Activated gamma-delta T cell (primary cell): Measurements from ENCODE around the gene PALM.
"Not testable (repeated sequence)": the region's sequence is repeated elsewhere in the genome, so short reads cannot be mapped to it uniquely, and the experiment has no call there.

ENCODE experiments used
- DNase-seq: peaks from one replicate; lab custom pipeline; 2025; lab: John Stamatoyannopoulos, UW

The PALM gene

DNA sequence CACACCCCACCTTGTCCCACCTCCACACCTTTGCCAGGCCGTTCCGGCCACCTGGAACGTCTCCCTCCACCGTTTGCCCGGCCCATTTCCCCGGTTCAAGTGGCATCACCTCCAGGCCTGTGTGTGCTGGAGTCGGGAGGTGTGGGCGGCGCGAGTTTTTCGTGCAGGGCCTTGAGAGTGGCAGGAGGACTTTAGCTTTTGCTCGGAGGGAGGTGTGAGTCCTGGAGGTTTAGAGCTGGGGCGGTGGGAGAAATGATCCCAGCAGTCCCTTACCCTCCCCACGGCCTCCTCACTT lies 4.3 kb upstream of the PALM start:
- DNase-seq = no peak

DNA sequence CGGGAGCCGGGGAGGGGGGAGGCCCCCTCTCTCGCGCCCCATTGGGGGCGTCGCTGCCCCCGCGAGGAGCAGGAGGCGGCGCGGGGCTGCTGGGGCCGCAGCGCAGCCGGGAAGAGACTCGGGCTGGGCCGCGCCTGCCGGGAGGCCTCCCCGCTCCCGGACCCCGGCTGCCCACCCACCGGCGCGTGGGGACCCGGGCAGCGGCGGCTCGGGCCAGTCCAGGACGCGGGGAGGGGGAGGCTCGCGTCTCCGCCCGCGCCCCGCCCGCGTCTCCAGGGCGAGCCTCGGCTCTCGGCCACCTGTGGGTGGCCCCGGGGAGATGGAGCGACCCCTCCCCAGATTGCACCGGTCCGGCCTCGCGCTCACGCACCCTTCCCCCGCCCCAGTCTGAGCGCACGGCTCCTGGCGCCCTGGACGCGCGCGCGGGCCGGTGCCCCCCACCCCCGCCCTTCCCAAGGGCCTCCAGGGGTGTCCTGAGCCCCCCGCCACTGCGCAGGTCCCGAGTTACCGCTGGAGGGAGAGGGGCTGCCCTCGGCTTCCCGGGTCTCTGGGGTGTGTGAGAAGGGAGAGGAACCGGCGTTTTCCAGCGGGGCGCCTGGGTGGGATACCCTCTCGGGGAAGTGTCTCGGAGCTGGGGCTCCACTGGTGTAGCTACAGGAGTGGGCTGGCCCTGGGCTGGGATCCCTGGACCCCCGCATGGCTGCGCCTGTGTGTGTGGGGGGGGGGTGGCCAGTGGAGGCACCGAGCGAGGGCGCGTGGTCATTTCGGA lies 645 bp downstream of the PALM start:
- DNase-seq = no peak

DNA sequence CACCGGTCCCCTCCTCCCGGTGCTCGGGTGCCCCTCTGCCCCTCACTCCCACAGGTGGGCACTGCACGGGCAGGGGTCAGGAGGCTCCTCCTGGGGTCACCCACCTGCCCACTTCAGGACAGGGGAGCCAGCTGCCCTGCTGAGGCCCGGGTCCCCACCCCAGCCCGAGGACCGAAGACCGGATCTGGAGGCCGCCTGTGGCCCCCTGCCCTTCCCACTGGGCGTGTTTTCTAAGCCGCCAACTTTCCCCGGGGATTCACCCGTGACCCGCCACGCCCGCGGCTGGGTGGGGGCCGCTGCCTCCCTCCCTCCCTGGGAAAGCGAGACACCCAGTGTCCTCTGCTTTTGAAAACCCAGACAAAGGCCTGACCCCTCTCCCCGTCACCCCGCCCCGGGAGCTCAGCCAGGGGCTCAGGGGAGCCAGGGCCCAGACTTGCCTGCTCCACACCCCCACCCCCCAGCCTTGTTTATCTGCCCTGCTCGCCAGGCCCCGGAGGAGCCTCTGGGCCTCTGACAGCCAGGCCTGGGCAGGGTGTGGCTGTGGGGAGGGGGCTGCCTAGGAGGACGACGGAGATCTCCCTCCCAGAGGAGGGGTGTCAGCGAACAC lies 1.3 kb downstream of the PALM start:
- no peak for DNase-seq

DNA sequence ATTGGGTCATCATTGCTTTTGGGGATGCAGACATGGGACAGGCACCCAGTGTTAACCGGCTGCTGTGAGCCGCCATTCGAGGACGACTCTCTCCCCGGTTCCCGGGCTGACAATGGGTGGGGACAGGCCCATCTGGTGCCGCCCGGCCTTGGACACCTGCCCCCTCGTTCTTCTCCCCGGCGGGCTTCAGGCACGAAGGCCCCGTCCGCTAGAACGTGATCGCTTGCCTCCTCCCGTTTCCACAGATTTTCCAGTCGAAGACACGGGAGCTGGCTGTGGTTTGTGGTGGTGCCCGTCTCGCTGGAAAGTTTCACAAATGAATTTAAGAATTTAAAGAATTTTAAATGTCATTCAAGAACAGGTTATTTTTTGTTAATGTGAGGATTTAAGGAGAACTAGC lies 2.0 kb downstream of the PALM start:
- DNase-seq = no peak

DNA sequence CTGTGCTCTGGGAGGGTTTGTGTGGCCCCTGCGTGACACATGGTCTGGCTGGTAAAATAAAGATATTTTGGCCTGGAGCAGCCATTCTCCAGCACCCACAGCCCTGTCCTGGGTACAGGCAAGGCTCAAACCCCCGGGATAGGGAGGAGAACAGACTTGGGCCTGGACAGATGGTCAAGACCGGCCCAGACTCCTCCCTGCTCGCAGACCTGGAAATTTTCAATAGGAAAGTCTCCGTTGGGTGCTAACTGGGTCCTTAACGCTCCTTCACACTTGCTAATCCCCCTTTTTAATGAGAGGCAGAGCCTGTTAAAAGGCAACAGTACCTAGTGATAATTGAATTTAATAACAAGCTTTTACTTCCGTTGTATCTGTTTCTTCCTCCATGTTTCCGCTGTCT lies 2.5 kb downstream of the PALM start:
- DNase-seq = no peak

DNA sequence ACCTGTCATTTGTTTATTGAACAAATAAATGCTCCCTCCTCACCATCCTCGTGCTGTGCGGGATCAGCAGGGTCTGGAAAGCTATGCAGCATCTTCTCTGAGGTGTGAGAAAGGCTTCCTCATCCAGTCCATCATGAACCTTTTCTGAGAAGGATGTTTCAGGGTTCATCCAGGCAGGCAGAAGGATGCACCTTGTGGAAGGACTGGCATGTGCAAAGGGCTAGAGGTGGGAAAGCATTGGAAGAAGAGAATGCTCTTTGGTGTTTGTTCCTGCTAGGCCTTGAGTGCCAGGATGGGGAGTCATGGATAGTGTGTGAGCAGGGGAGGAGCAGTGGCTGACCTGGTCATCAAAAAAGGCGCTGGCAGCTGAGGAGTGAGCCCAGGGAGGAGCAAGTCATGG lies 6.6 kb downstream of the PALM start:
- DNase-seq = no peak

DNA sequence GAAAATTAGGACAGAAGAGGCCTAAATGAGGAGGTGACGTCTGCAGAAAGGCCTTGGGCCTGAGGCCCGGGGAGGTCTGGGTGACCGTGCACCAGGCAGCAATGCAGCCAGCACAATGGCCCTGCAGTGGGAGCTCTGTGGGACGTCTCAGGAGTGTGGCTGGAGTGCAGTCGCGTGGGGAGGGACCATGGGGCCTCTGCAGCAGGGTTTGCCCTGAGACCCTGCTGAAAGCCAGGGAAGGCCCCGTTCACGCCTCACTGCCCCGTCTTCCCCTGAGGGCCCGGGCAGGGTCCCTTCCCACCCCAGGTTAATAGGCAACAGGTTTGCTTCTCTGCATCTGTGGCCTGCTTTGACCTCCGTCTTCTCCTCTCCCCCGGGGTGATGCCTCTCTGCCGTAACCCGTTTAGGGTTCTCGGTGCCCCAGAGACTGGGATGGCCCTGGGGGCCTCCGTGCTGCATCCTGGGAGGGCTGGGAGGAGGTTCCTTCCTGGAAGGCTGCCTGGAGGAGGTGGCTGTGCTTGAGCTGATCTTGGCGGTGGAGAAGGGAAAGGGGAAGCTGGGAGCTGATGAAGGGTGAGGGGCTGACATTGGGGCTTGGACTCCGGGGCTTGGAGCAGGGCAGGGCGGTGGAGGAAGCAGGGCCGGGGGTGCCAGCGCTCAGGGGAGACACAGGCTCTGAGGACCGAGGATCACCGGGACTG lies 9.7 kb downstream of the PALM start:
- no peak for DNase-seq

DNA sequence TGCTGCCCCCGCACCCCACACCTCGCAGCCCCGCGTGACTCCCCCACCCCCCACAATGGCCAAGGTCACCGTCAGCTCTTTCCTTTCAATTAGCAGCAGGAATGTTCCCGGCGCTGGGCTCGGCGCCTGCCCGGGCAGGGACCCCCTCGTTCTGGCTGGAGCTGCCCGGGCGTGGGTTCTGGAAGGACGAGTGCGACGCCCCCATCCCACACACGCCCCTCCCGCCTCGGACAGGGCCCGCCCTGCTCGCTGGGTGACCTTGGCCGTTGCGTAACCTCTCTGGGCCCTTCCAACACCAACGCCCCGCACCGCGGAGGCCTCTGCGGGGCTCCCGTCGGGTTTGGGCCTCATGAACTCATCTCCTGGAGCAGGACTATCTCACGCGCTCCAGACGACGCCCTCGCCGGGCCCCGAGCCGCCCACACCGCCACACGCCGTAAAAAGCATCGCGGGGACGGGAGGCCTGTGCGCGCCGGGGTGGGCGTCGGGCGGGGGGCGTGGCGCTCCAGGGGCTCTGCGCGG lies 10.3 kb downstream of the PALM start:
- no peak for DNase-seq

DNA sequence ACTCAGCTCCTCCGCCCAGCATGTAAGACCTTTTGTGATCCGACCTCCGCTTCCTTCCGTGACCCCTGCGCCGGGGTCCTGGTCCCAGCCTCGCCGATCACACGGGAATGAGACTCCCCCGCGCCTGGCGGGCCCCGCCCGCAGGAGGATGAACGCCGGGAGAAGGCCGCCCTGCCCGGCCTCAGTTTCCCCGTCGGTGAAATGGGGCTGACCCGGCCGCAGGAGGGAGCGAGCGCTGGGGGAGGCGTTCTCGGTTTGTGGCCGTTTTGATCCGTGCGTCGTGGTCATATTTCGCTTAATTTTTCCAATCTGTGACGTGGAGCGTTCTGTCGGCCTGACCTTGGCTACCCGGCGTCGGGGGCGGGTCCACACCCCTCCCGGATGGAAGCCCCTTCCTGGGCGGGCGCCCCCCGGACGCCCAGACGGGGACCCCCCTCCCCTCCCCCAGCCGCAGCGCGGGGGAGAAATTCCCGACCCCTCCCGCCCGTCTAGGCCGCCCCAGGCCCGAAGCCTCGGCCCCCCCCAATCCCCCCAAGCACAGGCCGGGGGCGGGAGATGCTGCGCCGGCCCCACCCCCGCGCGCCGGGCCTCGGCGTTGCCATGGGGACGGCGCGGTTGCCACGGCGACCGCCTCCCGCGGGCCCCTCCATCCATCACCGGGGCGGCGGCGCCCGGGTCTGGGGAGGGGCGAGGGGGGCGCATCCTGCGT lies 11.1 kb downstream of the PALM start:
- DNase-seq = no peak

DNA sequence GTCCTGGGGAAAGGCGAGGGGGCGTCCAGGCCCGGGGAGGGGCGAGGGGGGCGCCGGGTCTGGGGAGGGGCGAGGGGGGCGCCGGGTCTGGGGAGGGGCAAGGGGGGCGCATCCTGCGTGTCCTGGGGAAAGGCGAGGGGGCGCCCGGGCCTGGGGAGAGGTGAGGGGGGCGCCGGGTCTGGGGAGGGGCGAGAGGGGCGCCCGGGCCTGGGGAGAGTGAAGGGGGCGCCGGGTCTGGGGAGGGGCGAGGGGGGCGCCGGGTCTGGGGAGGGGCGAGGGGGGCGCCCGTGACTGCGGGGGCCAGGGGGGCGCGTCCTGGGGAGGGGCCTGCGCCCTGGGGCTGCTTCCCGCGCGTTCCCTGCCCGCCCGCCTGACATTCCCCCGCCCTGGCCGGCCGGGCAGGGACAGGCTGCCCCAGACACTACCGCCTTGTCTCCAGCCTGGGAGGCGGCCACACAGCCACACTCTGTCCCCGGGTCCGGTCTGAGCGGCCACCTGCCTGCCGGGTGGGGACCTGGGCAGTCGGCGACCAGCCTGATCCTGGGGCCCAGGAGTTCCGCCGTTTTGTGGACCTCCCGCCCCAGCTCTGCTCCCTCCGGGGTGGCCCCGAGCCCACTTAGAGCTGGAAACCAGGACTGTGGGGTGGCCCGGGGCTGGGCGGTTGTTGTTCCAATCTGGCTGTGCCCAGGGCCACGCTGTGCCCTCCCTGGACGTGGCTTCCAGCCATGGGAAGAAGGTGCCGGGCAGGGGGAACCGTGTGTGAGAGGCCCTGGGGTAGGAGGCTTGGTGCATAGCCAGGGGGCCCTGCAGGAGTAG lies 11.8 kb downstream of the PALM start:
- no peak for DNase-seq

DNA sequence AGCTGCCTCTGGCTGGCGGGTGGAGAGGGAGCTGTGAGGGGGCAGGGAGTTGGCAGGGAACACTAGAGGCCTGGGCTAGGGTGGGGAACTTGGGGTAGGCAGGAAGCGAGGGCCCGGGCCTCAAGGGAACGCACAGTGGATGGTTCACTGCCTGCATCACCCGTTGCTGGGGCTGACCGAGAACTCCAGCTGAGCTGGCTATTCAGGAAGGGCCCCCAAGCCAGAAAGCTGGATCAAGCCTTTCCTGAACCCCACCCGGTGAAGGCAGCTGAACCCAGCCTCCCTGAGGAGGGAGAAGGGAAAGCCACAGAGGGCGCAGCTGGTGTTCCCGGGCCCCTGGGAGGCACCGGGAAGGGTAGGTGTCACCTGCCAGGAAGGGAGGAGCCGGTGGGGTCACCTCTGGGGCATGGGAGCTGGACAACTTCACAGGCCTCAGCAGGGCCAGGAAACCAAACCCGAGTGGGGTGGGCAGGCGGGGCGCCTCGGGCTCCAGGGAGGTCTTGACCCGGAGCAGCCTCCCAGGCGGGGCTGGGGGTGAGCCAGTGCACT lies 13.9 kb downstream of the PALM start:
- no peak for DNase-seq

DNA sequence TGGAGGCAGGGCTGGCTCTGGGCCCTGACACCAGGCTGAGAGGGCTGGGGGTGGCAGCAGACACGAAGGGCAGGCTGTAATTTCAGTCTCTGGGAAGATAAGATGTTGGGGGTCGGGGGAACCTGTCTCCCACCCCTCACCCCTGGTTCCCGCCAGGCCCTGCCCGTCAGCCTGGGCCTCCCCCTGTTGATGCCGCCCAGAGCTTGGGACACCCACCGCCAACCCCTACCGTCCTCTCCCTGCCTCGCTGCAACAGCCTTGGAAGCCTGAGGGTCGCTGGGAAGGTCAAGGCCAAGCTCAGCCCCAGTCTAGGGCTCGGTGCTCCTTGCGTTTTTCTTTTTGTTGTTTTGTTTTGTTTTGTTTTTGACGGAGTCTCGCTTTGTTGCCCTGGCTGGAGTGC lies 14.5 kb downstream of the PALM start:
- no peak for DNase-seq

DNA sequence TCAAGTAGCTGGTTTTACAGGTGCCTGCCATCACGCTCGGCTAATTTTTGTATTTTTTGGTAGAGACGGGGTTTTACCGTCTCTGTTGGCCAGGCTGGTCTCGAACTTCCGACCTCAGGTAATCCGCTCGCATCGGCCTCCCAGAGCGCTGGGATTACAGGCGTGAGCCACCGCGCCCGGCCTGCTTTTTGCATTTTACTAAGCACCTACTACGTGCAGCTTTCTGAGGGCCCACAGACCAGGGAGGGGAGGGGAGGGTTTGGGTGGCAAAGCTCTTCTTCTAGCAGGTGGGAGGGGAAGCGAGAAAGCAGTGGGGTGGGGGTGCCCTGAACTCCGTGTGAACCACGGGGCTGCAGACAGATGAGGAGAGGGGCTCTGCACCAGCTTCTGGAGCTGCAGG lies 15.0 kb downstream of the PALM start:
- DNase-seq = no peak

DNA sequence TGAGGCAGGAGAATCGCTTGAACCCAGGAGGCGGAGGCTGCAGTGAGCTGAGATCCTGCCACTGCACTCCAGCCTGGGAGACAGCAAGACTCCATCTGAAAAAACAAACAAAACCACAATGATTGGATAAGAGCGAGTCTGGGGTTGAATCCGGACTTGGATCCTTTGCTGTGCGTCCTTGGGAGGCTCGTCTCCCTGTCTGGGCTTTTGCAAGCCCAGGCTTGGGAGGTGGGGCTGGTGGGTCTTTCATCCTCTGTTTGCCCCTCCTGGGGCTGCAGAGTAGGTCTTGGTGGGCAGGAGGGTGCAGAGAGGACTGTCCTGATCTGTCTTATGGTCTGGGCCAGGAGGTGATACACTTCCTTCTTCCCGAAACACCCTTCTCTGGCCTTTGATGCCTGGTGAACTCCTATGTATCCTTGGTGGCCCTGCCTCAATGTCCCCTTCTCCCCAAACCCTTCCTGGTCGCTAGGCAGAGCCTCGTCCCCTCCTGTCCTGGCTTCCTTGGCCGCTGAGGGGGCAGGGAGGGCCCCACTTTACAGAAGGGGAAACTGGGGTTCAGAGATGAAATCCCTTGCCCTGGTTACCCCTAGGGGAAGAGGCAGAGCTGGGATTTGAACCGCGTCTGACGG lies 16.8 kb downstream of the PALM start:
- no peak for DNase-seq

DNA sequence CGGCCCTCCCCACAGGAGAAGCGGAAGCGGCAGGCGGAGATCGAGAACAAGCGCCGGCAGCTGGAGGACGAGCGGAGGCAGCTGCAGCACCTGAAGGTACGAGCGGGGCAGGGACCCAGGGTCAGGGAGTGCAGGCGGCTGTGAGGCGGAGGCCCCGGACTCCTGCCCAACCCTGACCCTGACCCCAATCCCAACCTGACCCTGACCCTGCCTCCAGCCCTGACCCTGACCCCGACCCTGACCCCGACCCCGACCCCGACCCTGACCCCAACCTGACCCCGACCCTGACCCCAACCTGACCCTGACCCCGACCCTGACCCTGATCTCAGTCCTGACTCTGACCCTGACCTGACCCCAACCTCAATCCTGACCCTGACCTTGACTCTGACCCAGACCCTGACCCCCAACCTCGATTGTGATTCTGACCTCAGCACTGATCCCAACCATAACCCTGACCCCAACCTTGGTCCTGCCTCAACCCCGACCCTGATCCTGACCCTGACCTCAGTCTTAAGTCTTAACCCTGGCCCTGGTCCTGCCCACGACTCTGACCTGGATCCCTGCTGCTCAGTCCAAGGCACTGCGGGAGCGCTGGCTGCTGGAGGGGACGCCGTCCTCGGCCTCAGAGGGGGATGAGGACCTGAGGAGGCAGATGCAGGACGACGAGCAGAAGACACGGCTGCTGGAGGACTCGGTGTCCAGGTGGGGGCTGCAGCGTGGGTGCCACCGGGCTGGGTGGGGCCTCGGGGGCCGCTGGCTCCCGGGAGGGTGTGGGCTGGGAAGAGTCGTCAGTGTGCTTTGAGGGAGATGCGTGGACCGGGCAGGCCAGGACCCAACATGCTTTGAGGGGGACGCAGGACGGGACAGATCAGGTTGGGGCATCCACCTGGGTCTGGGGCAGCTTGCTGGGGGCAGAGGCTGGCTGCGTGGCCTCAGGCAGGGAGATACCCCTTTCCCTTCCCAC lies 18.5 kb downstream of the PALM start:
- DNase-seq = no peak

DNA sequence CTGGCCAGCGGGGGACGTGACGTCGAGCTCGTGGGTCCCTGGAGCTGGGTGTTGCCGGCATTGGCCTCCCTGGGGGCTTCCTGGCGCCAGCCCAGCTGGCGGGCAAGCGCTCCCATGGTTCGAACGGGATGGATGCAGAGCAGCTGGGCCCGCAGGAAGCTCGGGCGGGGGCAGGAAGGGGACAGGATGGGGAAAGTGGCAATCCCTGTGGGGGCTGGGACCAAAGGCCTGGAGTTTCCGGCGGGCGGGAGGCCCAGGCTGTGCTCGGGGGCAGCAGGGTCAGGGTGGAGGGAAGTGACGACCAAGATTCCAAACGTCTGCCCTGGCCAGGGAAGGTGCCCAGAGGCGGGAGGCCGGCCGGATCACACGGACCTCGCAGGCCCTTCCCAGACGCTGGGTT lies 19.3 kb downstream of the PALM start:
- DNase-seq = no peak

DNA sequence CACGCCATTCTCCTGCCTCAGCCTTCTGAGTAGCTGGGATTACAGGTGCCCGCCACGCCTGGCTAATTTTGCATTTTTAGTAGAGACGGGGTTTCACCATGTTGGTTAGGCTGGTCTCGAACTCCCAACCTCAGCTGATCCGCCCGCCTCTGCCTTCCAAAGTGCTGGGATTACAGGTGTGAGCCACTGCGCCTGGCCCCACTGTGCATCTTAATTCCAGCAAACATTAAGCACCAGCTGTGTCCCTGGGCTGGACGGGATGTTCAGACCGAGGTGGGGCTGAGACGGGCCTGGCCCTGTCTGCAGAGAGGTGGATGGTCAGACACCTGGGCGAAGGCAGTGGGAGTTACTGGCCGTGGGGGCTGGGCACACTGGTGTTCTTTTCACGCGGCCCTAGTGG lies 20.8 kb downstream of the PALM start:
- not testable (repeated sequence) for DNase-seq

DNA sequence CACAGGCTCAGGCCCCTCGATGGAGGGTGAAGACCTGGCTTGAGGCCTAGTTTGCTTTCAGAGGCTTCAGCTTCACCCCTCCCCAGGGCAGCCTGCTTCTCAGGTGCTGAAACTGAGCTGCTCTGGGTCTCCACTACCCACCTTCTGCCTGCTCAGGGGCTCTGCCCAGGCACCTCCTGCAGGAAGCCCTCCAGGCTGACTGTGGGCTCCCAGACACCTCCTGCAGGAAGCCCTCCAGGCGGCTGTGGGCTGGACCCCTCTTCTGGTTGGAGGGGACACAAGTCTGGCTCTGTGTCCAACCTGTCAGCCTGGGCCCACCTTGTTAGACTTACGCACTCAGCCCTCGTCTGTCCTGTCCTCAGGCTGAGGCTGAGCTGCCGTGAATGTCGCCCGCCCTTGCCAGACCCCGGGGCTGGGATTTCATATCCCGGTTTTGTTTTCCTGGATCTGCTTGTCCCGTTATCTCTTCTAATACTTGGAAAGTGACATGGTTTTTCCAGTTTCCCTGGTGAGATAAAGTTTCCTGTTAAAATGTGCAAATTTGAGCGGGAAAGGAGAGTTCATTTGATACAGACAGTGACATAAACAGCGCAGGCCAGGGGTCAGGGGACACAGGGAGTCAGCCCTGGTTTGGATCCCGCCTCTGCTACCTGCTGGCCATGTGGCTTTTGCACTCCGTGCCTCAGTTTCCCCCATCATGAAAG lies 21.4 kb downstream of the PALM start:
- no peak for DNase-seq

DNA sequence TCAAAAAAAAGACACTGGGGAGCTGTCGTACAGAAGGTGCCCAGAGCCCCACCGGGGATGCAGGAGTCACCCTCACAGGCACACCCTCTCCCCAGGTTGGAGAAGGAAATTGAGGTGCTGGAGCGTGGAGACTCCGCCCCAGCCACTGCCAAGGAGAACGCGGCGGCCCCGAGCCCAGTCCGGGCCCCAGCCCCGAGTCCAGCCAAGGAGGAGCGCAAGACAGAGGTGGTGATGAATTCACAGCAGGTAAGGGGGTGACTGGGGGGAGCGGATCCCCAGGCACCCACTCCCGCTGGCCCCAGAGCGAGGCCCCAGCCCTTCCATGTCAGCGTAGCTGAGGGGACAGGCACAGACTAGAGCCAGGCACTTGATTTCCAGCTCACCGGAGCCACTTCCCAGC lies 22.3 kb downstream of the PALM start:
- no peak for DNase-seq
